ENCODE measurements around the gene NECTIN3.

Gene NECTIN3

GRCh38 chr3:111103807-111104206 lies 32.2 kb downstream of the NECTIN3 start:
- TF ChIP-seq CTCF (IDR thresholded peaks at IDR 0.05; ENCODE audit: borderline replicate concordance, control extremely low read depth, extremely low read depth, insufficient read depth, missing control alignments) = no peak
- no peak for DNase-seq (ENCODE audit: low spot score)
- in situ Hi-C loops (cut with MboI; ENCODE audit: low sequenced_read_pairs, unreplicated experiment) = no loop called here

GRCh38 chr3:111106993-111107661 lies 35.5 kb downstream of the NECTIN3 start:
- no peak for DNase-seq (ENCODE audit: low spot score)
- in situ Hi-C loops (cut with MboI; ENCODE audit: low sequenced_read_pairs, unreplicated experiment) = no loop called here
- TF ChIP-seq CTCF (IDR thresholded peaks at IDR 0.05; ENCODE audit: borderline replicate concordance, control extremely low read depth, extremely low read depth, insufficient read depth, missing control alignments) = no peak

- no peak for DNase-seq (ENCODE audit: low spot score)
- in situ Hi-C loops (cut with MboI; ENCODE audit: low sequenced_read_pairs, unreplicated experiment) = no loop called here
- no peak for TF ChIP-seq CTCF (IDR thresholded peaks at IDR 0.05; ENCODE audit: borderline replicate concordance, control extremely low read depth, extremely low read depth, insufficient read depth, missing control alignments)
Measured at GRCh38 chr3:111107662-111108035, 36.0 kb downstream of the NECTIN3 start.

GRCh38 chr3:111112913-111113312 lies 41.3 kb downstream of the NECTIN3 start:
- TF ChIP-seq CTCF (IDR thresholded peaks at IDR 0.05; ENCODE audit: borderline replicate concordance, control extremely low read depth, extremely low read depth, insufficient read depth, missing control alignments) = no peak
- in situ Hi-C loops (cut with MboI; ENCODE audit: low sequenced_read_pairs, unreplicated experiment) = no loop called here
- no peak for DNase-seq (ENCODE audit: low spot score)

- DNase-seq (ENCODE audit: low spot score) = no peak
- no peak for TF ChIP-seq CTCF (IDR thresholded peaks at IDR 0.05; ENCODE audit: borderline replicate concordance, control extremely low read depth, extremely low read depth, insufficient read depth, missing control alignments)
- in situ Hi-C loops (cut with MboI; ENCODE audit: low sequenced_read_pairs, unreplicated experiment) = no loop called here
Measured at GRCh38 chr3:111128884-111129283, 57.3 kb downstream of the NECTIN3 start.

GRCh38 chr3:111130827-111131226 lies 59.2 kb downstream of the NECTIN3 start:
- no peak for TF ChIP-seq CTCF (IDR thresholded peaks at IDR 0.05; ENCODE audit: borderline replicate concordance, control extremely low read depth, extremely low read depth, insufficient read depth, missing control alignments)
- no peak for DNase-seq (ENCODE audit: low spot score)
- in situ Hi-C loops (cut with MboI; ENCODE audit: low sequenced_read_pairs, unreplicated experiment) = no loop called here
